Stomach (tissue), 9 donors: ENCODE measurements around the gene THSD7A. TPM values are rescaled to one million over a fixed set of nuclear protein-coding genes. Genes with fewer than 3 reads are reported as not detected.

Experiments used
- DNase-seq, 2 donors: peaks; one replicate each; pipeline versions ENCODE4 v3.0.0 to v3.0.0-alpha.2; 2013 to 2019
- H3K27ac ChIP-seq, 5 donors: fragments of 200-600 bp in 4 of 5; sonication (generic) in 4 of 5; one replicate each; pipeline ENCODE4 v1.5.1; 2013 to 2019; ENCODE audit warnings: mild to moderate bottlenecking in 1 of 5, moderate library complexity in 1 of 5
- H3K27me3 ChIP-seq, 3 donors: fragments of 200-600 bp; sonication (generic); one replicate each; pipeline ENCODE4 v1.5.1; 2017 to 2019; ENCODE audit warnings: mixed run types in 1 of 3
- H3K36me3 ChIP-seq, 4 donors: fragments of 200-600 bp; sonication (generic); 1 replicate in 3 of 4; 2 replicates in 1 of 4; pipeline ENCODE4 v1.5.1; 2016 to 2019
- H3K4me1 ChIP-seq, 4 donors: fragments of 200-600 bp; sonication (generic); one replicate each; pipeline ENCODE4 v1.5.1; 2016 to 2019
- H3K4me3 ChIP-seq, 4 donors: fragments of 200-600 bp; sonication (generic) in 3 of 4; one replicate each; pipeline ENCODE4 v1.5.1; 2016 to 2019; ENCODE audit warnings: mild to moderate bottlenecking in 1 of 4
- H3K9me3 ChIP-seq, 4 donors: fragments of 200-600 bp; sonication (generic); one replicate each; pipeline ENCODE4 v1.5.1; 2016 to 2019
- EP300 ChIP-seq: sonication (generic); formaldehyde crosslinking; IDR thresholded peaks from one replicate; pipeline ENCODE4 v1.6.1; 2017; ENCODE audit warnings: antibody characterized with exemption
- POLR2A ChIP-seq, 4 donors: fragments of 450-650 bp; IDR thresholded peaks; one replicate each; pipeline ENCODE4 v1.6.1; 2016; ENCODE audit warnings: antibody characterized with exemption in 4 of 4, control low read depth in 2 of 4, mild to moderate bottlenecking in 1 of 4, moderate library complexity in 1 of 4
- POLR2AphosphoS5 ChIP-seq, 3 donors: sonication (generic); formaldehyde crosslinking; IDR thresholded peaks; one replicate each; pipeline ENCODE4 v1.6.1; 2016; ENCODE audit warnings: antibody characterized with exemption in 3 of 3
- WGBS, 5 donors: extraction: QIAGEN DNeasy Blood & Tissue Kit in 3 of 5; methylation state at CpG; one replicate each; pipeline versions ENCODE4 v1.1.5 to v1.1.7; 2013 to 2018; 5-methylcytosine and 5-hydroxymethylcytosine counted together
- intact Hi-C: fragments of 100-400 bp; cut with DNase I; formaldehyde crosslinking; loops from one replicate; pipeline ENCODE4 v1.15.1; 2023; ENCODE audit warnings: low total_unique reads
- polyA plus RNA-seq, 3 donors: library from polyadenylated mRNA; stranded (reverse); fragments of 200-250 nt; gene quantifications; one replicate each; pipeline ENCODE4 v1.2.3, GENCODE V29; 2013
- total RNA-seq, 5 donors: library from RNA; depleted of rRNA; stranded (reverse); fragments of >200 nt; gene quantifications; one replicate each; pipeline versions ENCODE4 v1.1.0 to v1.2.3, GENCODE V29; 2014 to 2016
- TF ChIP-seq, protein P1 (sequence below), 7 experiments: fragments of 450-650 bp in 4 of 7; fragments of 200-600 bp in 3 of 7; sonication (generic) in 3 of 7; IDR thresholded peaks; one replicate each; pipeline ENCODE4 v1.5.1; 2016 to 2019; ENCODE audit warnings: antibody characterized with exemption in 7 of 7, control low read depth in 2 of 7, mild to moderate bottlenecking in 1 of 7
- donor health status: healthy with polysubstance abuse.
- donor health status: Bipolar disorder and iron deficiency.
- donor health status: healthy.

THSD7A gene
- total and polyA plus RNA-seq, 8 donors: 0.06 to 13.2 (median 0.46) TPM; not detected in 1

GRCh38 chr7:11516328-11516727, 315.7 kb downstream of the THSD7A start:
- H3K27me3 ChIP-seq: no peaks in the 10 kb centered on the region
- no peaks in the 10 kb centered on the region for H3K4me1 ChIP-seq
- intact Hi-C loops: no loop called here
- DNase-seq: no peak
- H3K4me3 ChIP-seq: no peak overlapping the region
- H3K9me3 ChIP-seq: no peaks in the 10 kb centered on the region
- H3K27ac ChIP-seq: no peak overlapping the region
- TF ChIP-seq EP300: no peak
- 54 to 68% (median 62%) methylated on average over 3 of the region's 3 CpGs for WGBS, 5 donors
- no peaks in the 10 kb centered on the region for H3K36me3 ChIP-seq

DNA sequence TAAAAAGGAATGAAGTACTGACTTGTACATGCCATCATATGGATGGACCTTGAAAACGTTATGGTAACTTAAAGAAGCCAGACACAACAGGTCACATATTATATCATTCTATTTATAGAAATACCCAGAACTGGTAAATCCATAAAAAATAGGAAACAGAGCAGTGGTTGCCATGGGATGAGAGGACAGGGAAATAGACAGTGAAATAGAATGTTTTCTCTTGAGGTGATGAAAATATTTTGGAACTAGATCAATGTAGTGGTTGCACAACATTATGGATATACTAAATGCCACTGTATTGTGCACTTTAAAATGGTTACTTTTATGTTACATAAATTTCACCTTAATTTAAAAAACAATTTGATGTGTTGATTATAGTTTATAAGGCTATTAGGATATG, 318.5 kb downstream of the THSD7A start:
- no peaks in the 10 kb centered on the region for H3K4me1 ChIP-seq
- 59 to 75% (median 72%) methylated on average over 1 of the region's 1 CpG for WGBS, 5 donors
- no peak overlapping the region for H3K4me3 ChIP-seq
- H3K27me3 ChIP-seq: no peaks in the 10 kb centered on the region
- intact Hi-C loops: no loop called here
- no peak for DNase-seq
- H3K36me3 ChIP-seq: no peaks in the 10 kb centered on the region
- H3K9me3 ChIP-seq: no peaks in the 10 kb centered on the region
- no peak overlapping the region for H3K27ac ChIP-seq
- TF ChIP-seq POLR2AphosphoS5 (IDR thresholded peaks at IDR 0.05) (no peak), EP300 (no peak), POLR2A (IDR thresholded peaks at IDR 0.05) (no peak)
- TF ChIP-seq, protein P1, sequence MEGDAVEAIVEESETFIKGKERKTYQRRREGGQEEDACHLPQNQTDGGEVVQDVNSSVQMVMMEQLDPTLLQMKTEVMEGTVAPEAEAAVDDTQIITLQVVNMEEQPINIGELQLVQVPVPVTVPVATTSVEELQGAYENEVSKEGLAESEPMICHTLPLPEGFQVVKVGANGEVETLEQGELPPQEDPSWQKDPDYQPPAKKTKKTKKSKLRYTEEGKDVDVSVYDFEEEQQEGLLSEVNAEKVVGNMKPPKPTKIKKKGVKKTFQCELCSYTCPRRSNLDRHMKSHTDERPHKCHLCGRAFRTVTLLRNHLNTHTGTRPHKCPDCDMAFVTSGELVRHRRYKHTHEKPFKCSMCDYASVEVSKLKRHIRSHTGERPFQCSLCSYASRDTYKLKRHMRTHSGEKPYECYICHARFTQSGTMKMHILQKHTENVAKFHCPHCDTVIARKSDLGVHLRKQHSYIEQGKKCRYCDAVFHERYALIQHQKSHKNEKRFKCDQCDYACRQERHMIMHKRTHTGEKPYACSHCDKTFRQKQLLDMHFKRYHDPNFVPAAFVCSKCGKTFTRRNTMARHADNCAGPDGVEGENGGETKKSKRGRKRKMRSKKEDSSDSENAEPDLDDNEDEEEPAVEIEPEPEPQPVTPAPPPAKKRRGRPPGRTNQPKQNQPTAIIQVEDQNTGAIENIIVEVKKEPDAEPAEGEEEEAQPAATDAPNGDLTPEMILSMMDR (IDR thresholded peaks at IDR 0.05): no peak

GRCh38 chr7:11507929-11508328, 324.1 kb downstream of the THSD7A start:
- Histone ChIP-seq H3K4me1 (no peaks in the 10 kb centered on the region), H3K9me3 (peaks cover 0 to 12% (median 0%) of the 10 kb centered on the region in 4 donors), H3K27ac (no peak overlapping the region), H3K36me3 (no peaks in the 10 kb centered on the region), H3K27me3 (no peaks in the 10 kb centered on the region), H3K4me3 (no peak overlapping the region)
- intact Hi-C loops: no loop called here
- DNase-seq: no peak
- WGBS, 5 donors: 83 to 92% (median 86%) methylated on average over 1 of the region's 1 CpG
- TF ChIP-seq POLR2A (IDR thresholded peaks at IDR 0.05) (no peak), EP300 (no peak), POLR2AphosphoS5 (IDR thresholded peaks at IDR 0.05) (no peak)

DNA sequence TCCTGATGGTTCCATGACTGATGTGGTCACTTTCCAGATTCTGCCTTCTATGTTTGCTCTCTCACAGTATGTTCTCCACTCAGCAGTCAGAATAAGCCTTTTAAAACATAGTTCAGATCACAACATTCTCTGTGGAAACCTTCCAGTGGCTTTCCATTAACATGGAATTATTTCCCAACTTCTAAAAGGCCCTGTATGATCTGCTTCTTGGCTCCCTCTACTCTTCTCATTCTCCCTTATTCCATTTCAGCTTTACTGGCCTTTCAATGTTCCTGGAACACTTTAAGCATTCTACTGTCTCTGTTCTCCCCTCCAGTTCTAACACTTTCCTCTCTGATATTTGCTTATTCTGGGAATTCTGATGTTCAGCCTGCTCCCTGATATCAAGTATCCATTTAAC, 325.6 kb downstream of the THSD7A start:
- TF ChIP-seq EP300: no peak
- TF ChIP-seq, protein P1 (IDR thresholded peaks at IDR 0.05): no peak
- Histone ChIP-seq H3K36me3 (no peaks in the 10 kb centered on the region), H3K4me1 (no peaks in the 10 kb centered on the region), H3K9me3 (peaks cover 0 to 21% (median 1%) of the 10 kb centered on the region in 4 donors), H3K4me3 (no peak overlapping the region), H3K27ac (no peak overlapping the region), H3K27me3 (no peaks in the 10 kb centered on the region)
- intact Hi-C loops: no loop called here
- peak in 1 of 2 donors; percentile 9 for DNase-seq

- no peaks in the 10 kb centered on the region for H3K4me1 ChIP-seq
- WGBS, 5 donors: 75 to 88% (median 84%) methylated on average over 3 of the region's 3 CpGs
- intact Hi-C loops: no loop called here
- DNase-seq: no peak
- H3K27me3 ChIP-seq: no peaks in the 10 kb centered on the region
- no peak overlapping the region for H3K4me3 ChIP-seq
- TF ChIP-seq POLR2AphosphoS5 (IDR thresholded peaks at IDR 0.05) (no peak), EP300 (no peak), POLR2A (IDR thresholded peaks at IDR 0.05) (no peak)
- TF ChIP-seq, protein P1 (IDR thresholded peaks at IDR 0.05): no peak
- H3K27ac ChIP-seq: no peak overlapping the region
- H3K36me3 ChIP-seq: no peaks in the 10 kb centered on the region
- peaks cover 0 to 26% (median 8%) of the 10 kb centered on the region in 4 donors for H3K9me3 ChIP-seq
These were observed 326.5 kb downstream of the THSD7A start for GRCh38 chr7:11505471-11505985.
